H1 (cell line): ENCODE data around the gene TBC1D4. TPM values are rescaled to one million over a fixed set of nuclear protein-coding genes. Genes with fewer than 3 reads are reported as not detected.

Experiments
- CTCF ChIA-PET: fragments of 300-600 bp; sonication (Branson Sonifier 250); formaldehyde crosslinking; loops from one replicate; lab custom pipeline; 2021; ENCODE audit not compliant: partially characterized antibody; lab: Charles Lee
- POLR2A ChIA-PET: fragments of 300-600 bp; sonication (Branson Sonifier 250); formaldehyde crosslinking; loops from one replicate; lab custom pipeline; 2021; ENCODE audit warnings: inconsistent platforms; ENCODE audit not compliant: partially characterized antibody; lab: Charles Lee
- DNase-seq, 2 experiments: peaks; one replicate each; pipeline versions ENCODE4 v3.0.0 to v3.0.0-alpha.2; 2010 to 2022; ENCODE audit warnings: low spot score in 2 of 2, low read depth in 1 of 2, mixed read lengths in 1 of 2
- FAIRE-seq: peaks from 2 replicates; lab custom pipeline; 2011; peaks lifted over from hg19 to GRCh38; lab: Jason Lieb, UNC
- H2AFZ ChIP-seq: 2 replicates; pipeline ENCODE4 v1.8.1; 2012; ENCODE audit warnings: low read length, inconsistent platforms
- H2AK5ac ChIP-seq: 2 replicates; pipeline ENCODE4 v1.6.1; 2013; ENCODE audit warnings: low read depth, low read length
- H2BK120ac ChIP-seq: replicated peaks from 2 replicates; pipeline ENCODE3; 2013; ENCODE audit warnings: low read depth, low read length, inconsistent platforms
- H2BK12ac ChIP-seq: 2 replicates; pipeline ENCODE4 v1.6.1; 2013; ENCODE audit warnings: low read depth, low read length
- H2BK15ac ChIP-seq: 2 replicates; pipeline ENCODE4 v1.6.1; 2013; ENCODE audit warnings: low read length
- H2BK20ac ChIP-seq: 2 replicates; pipeline ENCODE4 v1.6.1; 2013; ENCODE audit warnings: low read length
- H2BK5ac ChIP-seq: 2 replicates; pipeline ENCODE4 v1.6.1; 2013; ENCODE audit warnings: low read depth, low read length
- H3K14ac ChIP-seq: 2 replicates; pipeline ENCODE4 v1.6.1; 2013; ENCODE audit warnings: inconsistent platforms; ENCODE audit not compliant: insufficient read length
- H3K18ac ChIP-seq: 2 replicates; pipeline ENCODE4 v1.6.1; 2013; ENCODE audit warnings: low read length; ENCODE audit errors: extremely low read depth
- H3K23ac ChIP-seq: 2 replicates; pipeline ENCODE4 v1.6.1; 2013; ENCODE audit warnings: inconsistent platforms; ENCODE audit not compliant: insufficient read length
- H3K23me2 ChIP-seq: 2 replicates; pipeline ENCODE4 v1.6.1; 2013; ENCODE audit warnings: low read depth, low read length
- H3K27ac ChIP-seq: 2 replicates; pipeline ENCODE4 v1.6.1; 2011; ENCODE audit warnings: low read depth, low read length, inconsistent platforms
- H3K27me3 ChIP-seq, 4 experiments: replicated peaks in 1 of 4; 1 replicate in 1 of 4; 2 replicates in 3 of 4; pipeline versions ENCODE4 v1.6.1 to v1.8.1; 2011 to 2013; ENCODE audit warnings: low read length in 3 of 4, mild to moderate bottlenecking in 3 of 4, inconsistent platforms in 2 of 4, mixed read lengths in 2 of 4, moderate library complexity in 1 of 4; ENCODE audit not compliant: control insufficient read depth in 3 of 4, insufficient read depth in 3 of 4; ENCODE audit errors: extremely low read depth in 1 of 4
- H3K36me3 ChIP-seq, 4 experiments: 2 replicates each; pipeline versions ENCODE4 v1.6.1 to v1.8.1; 2011 to 2013; ENCODE audit warnings: mild to moderate bottlenecking in 4 of 4, low read length in 3 of 4, moderate library complexity in 2 of 4, control low read depth in 1 of 4, inconsistent platforms in 1 of 4; ENCODE audit not compliant: insufficient read depth in 4 of 4, control insufficient read depth in 2 of 4
- H3K4ac ChIP-seq: replicated peaks from 2 replicates; pipeline ENCODE3; 2013; ENCODE audit warnings: low read length, low read depth, mixed read lengths, inconsistent platforms; ENCODE audit not compliant: insufficient read length
- H3K4me1 ChIP-seq, 4 experiments: replicated peaks in 1 of 4; 1 replicate in 1 of 4; 2 replicates in 3 of 4; pipeline versions ENCODE4 v1.6.1 to v1.8.1; 2011 to 2013; ENCODE audit warnings: low read length in 3 of 4, inconsistent platforms in 2 of 4, mixed read lengths in 1 of 4; ENCODE audit not compliant: insufficient read depth in 4 of 4, control insufficient read depth in 3 of 4
- H3K4me2 ChIP-seq, 2 experiments: 2 replicates each; pipeline versions ENCODE4 v1.6.1 to v1.8.1; 2011 to 2013; ENCODE audit warnings: low read depth in 2 of 2, low read length in 2 of 2, control low read depth in 1 of 2, inconsistent platforms in 1 of 2, mild to moderate bottlenecking in 1 of 2; ENCODE audit not compliant: insufficient read depth in 1 of 2
- H3K4me3 ChIP-seq, 4 experiments: fragments of 200-600, 300-600 bp in 1 of 4; sonication (generic), shearing (Covaris generic), sonication (Bioruptor Twin) in 1 of 4; 2 replicates each; pipeline versions ENCODE4 v1.5.1 to v1.8.1; 2011 to 2016; ENCODE audit warnings: low read length in 4 of 4, low read depth in 3 of 4, control low read depth in 2 of 4, inconsistent platforms in 2 of 4, mild to moderate bottlenecking in 2 of 4, mixed read lengths in 1 of 4, moderate library complexity in 1 of 4; ENCODE audit not compliant: insufficient read depth in 2 of 4; ENCODE audit errors: extremely low read depth in 1 of 4
- H3K56ac ChIP-seq: replicated peaks from 2 replicates; pipeline ENCODE3; 2013; ENCODE audit warnings: low read depth, mild to moderate bottlenecking, mixed read lengths, low read length, inconsistent platforms; ENCODE audit not compliant: insufficient read length
- H3K79me1 ChIP-seq: 2 replicates; pipeline ENCODE4 v1.6.1; 2013; ENCODE audit warnings: low read depth, low read length, control low read depth
- H3K79me2 ChIP-seq, 2 experiments: 2 replicates each; pipeline versions ENCODE4 v1.6.1 to v1.8.1; 2012 to 2013; ENCODE audit warnings: low read length in 2 of 2, mild to moderate bottlenecking in 2 of 2, inconsistent platforms in 1 of 2; ENCODE audit not compliant: insufficient read depth in 2 of 2, control insufficient read depth in 1 of 2
- H3K9ac ChIP-seq, 4 experiments: replicated peaks in 1 of 4; 1 replicate in 1 of 4; 2 replicates in 3 of 4; pipeline versions ENCODE4 v1.6.1 to v1.8.1; 2011 to 2013; ENCODE audit warnings: low read depth in 3 of 4, low read length in 3 of 4, control low read depth in 2 of 4, mild to moderate bottlenecking in 2 of 4, moderate library complexity in 2 of 4, inconsistent platforms in 1 of 4; ENCODE audit errors: extremely low read depth in 1 of 4
- H3K9me3 ChIP-seq, 2 experiments: 2 replicates each; pipeline versions ENCODE4 v1.6.1 to v1.8.1; 2012 to 2013; ENCODE audit warnings: mild to moderate bottlenecking in 2 of 2, moderate library complexity in 2 of 2, control low read depth in 1 of 2, inconsistent platforms in 1 of 2, low read depth in 1 of 2, low read length in 1 of 2, mixed read lengths in 1 of 2; ENCODE audit not compliant: insufficient read depth in 2 of 2
- H4K20me1 ChIP-seq, 2 experiments: replicated peaks in 1 of 2; 2 replicates each; pipeline versions ENCODE3 to v1.8.1; 2011 to 2013; ENCODE audit warnings: inconsistent platforms in 2 of 2, low read length in 2 of 2, mild to moderate bottlenecking in 1 of 2; ENCODE audit not compliant: insufficient read depth in 2 of 2, control insufficient read depth in 1 of 2
- H4K5ac ChIP-seq: 2 replicates; pipeline ENCODE4 v1.6.1; 2013; ENCODE audit warnings: low read length, low read depth, mixed read lengths, inconsistent platforms; ENCODE audit not compliant: insufficient read length
- H4K8ac ChIP-seq: 2 replicates; pipeline ENCODE4 v1.8.0; 2013; ENCODE audit warnings: mild to moderate bottlenecking, moderate library complexity, low read length, inconsistent platforms; ENCODE audit not compliant: insufficient read depth; ENCODE audit errors: extremely low read depth
- H4K91ac ChIP-seq: replicated peaks from 2 replicates; pipeline ENCODE3; 2013; ENCODE audit warnings: low read length, mixed read lengths, inconsistent platforms; ENCODE audit not compliant: insufficient read length
- BACH1 ChIP-seq: IDR thresholded peaks from 2 replicates; pipeline ENCODE4 v1.6.1; 2012; ENCODE audit warnings: low read length, improper control_type of control experiment
- CTBP2 ChIP-seq: IDR thresholded peaks from 2 replicates; pipeline ENCODE4 v1.7.0; 2011; ENCODE audit warnings: borderline replicate concordance, mild to moderate bottlenecking, moderate library complexity, mixed read lengths, low read length; ENCODE audit not compliant: insufficient read depth, insufficient read length
- GTF2F1 ChIP-seq: IDR thresholded peaks from 2 replicates; pipeline ENCODE4 v1.6.1; 2012; ENCODE audit warnings: low read depth, low read length, improper control_type of control experiment, borderline replicate concordance
- POU5F1 ChIP-seq: IDR thresholded peaks from 2 replicates; pipeline ENCODE4 v1.6.1; 2011; ENCODE audit warnings: low read depth, mild to moderate bottlenecking, low read length, moderate library complexity
- RBBP5 ChIP-seq: IDR thresholded peaks from 2 replicates; pipeline ENCODE4 v1.7.1; 2012; ENCODE audit warnings: low read depth, mild to moderate bottlenecking, inconsistent platforms, low read length, moderate library complexity, borderline replicate concordance
- SP4 ChIP-seq: IDR thresholded peaks from 2 replicates; pipeline ENCODE4 v1.6.1; 2012; ENCODE audit warnings: low read length, inconsistent platforms
- TAF1 ChIP-seq: IDR thresholded peaks from 2 replicates; pipeline ENCODE4 v1.6.1; 2011; ENCODE audit warnings: mild to moderate bottlenecking, low read depth, low read length
- YY1 ChIP-seq: IDR thresholded peaks from 2 replicates; pipeline ENCODE4 v1.6.1; 2011; ENCODE audit warnings: low read depth, mild to moderate bottlenecking, low read length
- polyA plus RNA-seq, 7 experiments: library from polyadenylated mRNA; depleted of rRNA in 3 of 7; stranded (reverse) in 5 of 7; unstranded in 2 of 7; fragments of >200 nt in 5 of 7; fragments of 200-250 nt in 2 of 7; gene quantifications; 1 replicate in 5 of 7; 2 replicates in 1 of 7; 4 replicates in 1 of 7; pipeline versions ENCODE4 v1.2.1 to v1.2.3, GENCODE V29; 2011 to 2013; ENCODE audit warnings: missing spikeins in 2 of 7, mixed read lengths in 2 of 7
- total RNA-seq: library from RNA; stranded (reverse); fragmentation: NEBNext Ultra II Directional; extraction: Animal tissue kit (Norgen Biotek cat#: 25700); gene quantifications from 2 replicates; pipeline ENCODE4 v1.2.1, GENCODE V29; 2021

The TBC1D4 gene
- total and polyA plus RNA-seq, 2 of the 8 experiments (the other 6 are each of a cell fraction or from before 2014, with no cell fraction given), result 16.7 to 39.0 TPM

- FAIRE-seq, result no peak
- no peaks in the 10 kb centered on the region for H3K27me3 ChIP-seq
- no peak overlapping the region for H3K23ac ChIP-seq
- no peak overlapping the region for H2BK5ac ChIP-seq
- no peaks in the 10 kb centered on the region for H4K20me1 ChIP-seq
- no peak overlapping the region for H2BK15ac ChIP-seq
- no peak for DNase-seq
- H2AFZ ChIP-seq, result no peak overlapping the region
- H2BK20ac ChIP-seq, result no peak overlapping the region
- H3K18ac ChIP-seq, result no peak overlapping the region
- no peak overlapping the region for H3K4ac ChIP-seq
- H2BK12ac ChIP-seq, result no peak overlapping the region
- H3K4me2 ChIP-seq, result no peak overlapping the region
- no peak overlapping the region for H3K14ac ChIP-seq
- no peak overlapping the region for H3K4me3 ChIP-seq
- H2AK5ac ChIP-seq, result no peak overlapping the region
- H3K9me3 ChIP-seq, result no peaks in the 10 kb centered on the region
- ChIA-PET CTCF (interaction anchor here (0.6 to 1.2 kb wide), 2 partner anchors 38 to 145 kb away, joined by 3 to 4 read pairs; no protein-coding TSS in a partner anchor), POLR2A (no interaction called here)
- peaks cover 0 to 13% of the 10 kb centered on the region in 2 experiments; a peak in 2 of 4 replicates for H3K79me2 ChIP-seq
- H2BK120ac ChIP-seq, result no peak overlapping the region
- H3K9ac ChIP-seq, result no peak overlapping the region
- H3K23me2 ChIP-seq, result no peaks in the 10 kb centered on the region
- H3K27ac ChIP-seq, result no peak overlapping the region
- H3K79me1 ChIP-seq, result no peaks in the 10 kb centered on the region
- H3K4me1 ChIP-seq, result peaks cover 0 to 9% (median 4%) of the 10 kb centered on the region in 4 experiments; a peak in 4 of 7 replicates
- TF ChIP-seq RBBP5 (no peak), BACH1 (no peak), YY1 (no peak), POU5F1 (no peak), GTF2F1 (no peak), TAF1 (no peak), SP4 (no peak), CTBP2 (no peak)
- no peak overlapping the region for H3K56ac ChIP-seq
- no peaks in the 10 kb centered on the region for H3K36me3 ChIP-seq
- H4K8ac ChIP-seq, result no peak overlapping the region
- no peak overlapping the region for H4K5ac ChIP-seq
- H4K91ac ChIP-seq, result no peak overlapping the region
Measured at GRCh38 chr13:75455962-75456361, 26.0 kb downstream of the TBC1D4 start.
